ENCODE measurements around the gene GCSH. TPM values are rescaled to one million over a fixed set of nuclear protein-coding genes. Genes with fewer than 3 reads are reported as not detected.

The GCSH gene
- total RNA-seq, 1 donor from 2014 or later, result 30.0 TPM

Other genes starting within 250 kb of the GCSH start
- gene CMC2, start 89.5 kb downstream of the GCSH start, total RNA-seq (ENCODE audit: unreplicated experiment), result 76.2 TPM
- 9.2 TPM for gene CENPN, start 89.2 kb downstream of the GCSH start, total RNA-seq (ENCODE audit: unreplicated experiment)
- gene ATMIN, start 60.6 kb downstream of the GCSH start, total RNA-seq (ENCODE audit: unreplicated experiment), result 61.5 TPM
- gene C16orf46, start 19.2 kb downstream of the GCSH start, total RNA-seq (ENCODE audit: unreplicated experiment), result 1.0 TPM
- gene BCO1, start 142.3 kb upstream of the GCSH start, total RNA-seq (ENCODE audit: unreplicated experiment), result not detected
- gene GAN, start 218.6 kb upstream of the GCSH start, total RNA-seq (ENCODE audit: unreplicated experiment), result 14.4 TPM